GM23338 (cell line): ENCODE measurements around the gene APOL6. TPM values are rescaled to one million over a fixed set of nuclear protein-coding genes. Genes with fewer than 3 reads are reported as not detected.

ENCODE experiments used
- ATAC-seq: fragments of 200-7000 bp; cut with Tn5 transposase; 3 replicates; pipeline ENCODE4 v1.9.1; 2020
- DNase-seq: peaks from one replicate; pipeline ENCODE4 v3.0.0-alpha.2; 2015; ENCODE audit warnings: low spot score
- H2AFZ ChIP-seq: fragments of 200-600 bp; sonication (generic); 2 replicates; pipeline ENCODE4 v1.8.0; 2016; ENCODE audit warnings: antibody characterized with exemption, mild to moderate bottlenecking, moderate library complexity
- H3F3A ChIP-seq: fragments of 200-600 bp; sonication (generic); replicated peaks from 2 replicates; pipeline ENCODE4 v1.8.0; 2017; ENCODE audit warnings: antibody characterized with exemption, mixed run types, low read depth
- H3K27ac ChIP-seq: fragments of 200-600 bp; sonication (generic); 2 replicates; pipeline ENCODE4 v1.6.1; 2016; ENCODE audit warnings: low read depth
- H3K27me3 ChIP-seq: fragments of 200-600 bp; sonication (generic); 2 replicates; pipeline ENCODE4 v1.8.0; 2016; ENCODE audit warnings: mild to moderate bottlenecking, mixed run types, moderate library complexity; ENCODE audit not compliant: insufficient read depth
- H3K36me3 ChIP-seq: fragments of 200-600 bp; sonication (generic); 2 replicates; pipeline ENCODE4 v1.8.0; 2016; ENCODE audit warnings: mild to moderate bottlenecking; ENCODE audit not compliant: insufficient read depth
- H3K4me1 ChIP-seq: fragments of 200-600 bp; sonication (generic); 2 replicates; pipeline ENCODE4 v1.8.0; 2016; ENCODE audit warnings: mild to moderate bottlenecking, moderate library complexity; ENCODE audit not compliant: insufficient read depth
- H3K4me2 ChIP-seq: fragments of 200-600 bp; sonication (generic); 2 replicates; pipeline ENCODE4 v1.7.1; 2017; ENCODE audit warnings: mixed run types
- H3K4me3 ChIP-seq: fragments of 200-600 bp; sonication (generic); 2 replicates; pipeline ENCODE4 v1.6.1; 2016; ENCODE audit warnings: mixed run types
- H3K79me2 ChIP-seq: fragments of 200-600 bp; sonication (generic); replicated peaks from 2 replicates; pipeline ENCODE4 v1.8.0; 2017; ENCODE audit warnings: mild to moderate bottlenecking; ENCODE audit not compliant: insufficient read depth
- H3K9me2 ChIP-seq: fragments of 200-600 bp; sonication (generic); 2 replicates; pipeline ENCODE4 v1.8.0; 2017; ENCODE audit not compliant: insufficient read depth
- H4K20me1 ChIP-seq: fragments of 200-600 bp; sonication (generic); replicated peaks from 2 replicates; pipeline ENCODE4 v1.8.0; 2017; ENCODE audit warnings: mild to moderate bottlenecking; ENCODE audit not compliant: insufficient read depth
- H3K27ac Mint-ChIP-seq: 2 replicates; pipeline ENCODE4 v1.8.0; 2020; ENCODE audit warnings: inconsistent platforms, mild to moderate bottlenecking, moderate library complexity, mixed read lengths
- H3K27me3 Mint-ChIP-seq: 3 replicates; pipeline ENCODE4 v1.8.0; 2022; ENCODE audit warnings: low read depth, mild to moderate bottlenecking, moderate library complexity, mixed read lengths, inconsistent platforms; ENCODE audit not compliant: insufficient read depth, poor library complexity
- H3K36me3 Mint-ChIP-seq: 3 replicates; pipeline ENCODE4 v1.8.0; 2021; ENCODE audit warnings: low read depth, mild to moderate bottlenecking, inconsistent platforms, moderate library complexity, mixed read lengths
- H3K4me1 Mint-ChIP-seq: 3 replicates; pipeline ENCODE4 v1.8.0; 2020; ENCODE audit warnings: mild to moderate bottlenecking, inconsistent platforms, mixed read lengths
- H3K4me3 Mint-ChIP-seq: 3 replicates; pipeline ENCODE4 v1.8.0; 2021; ENCODE audit warnings: moderate library complexity, mild to moderate bottlenecking, inconsistent platforms, mixed read lengths
- H3K9me3 Mint-ChIP-seq: 3 replicates; pipeline ENCODE4 v1.8.0; 2020; ENCODE audit warnings: moderate library complexity, mild to moderate bottlenecking, inconsistent platforms, mixed read lengths
- CREB1 ChIP-seq: fragments of 250-450 bp; sonication (Bioruptor Pico); IDR thresholded peaks from 2 replicates; pipeline ENCODE4 v1.5.0; 2020; ENCODE audit warnings: low read depth, mild to moderate bottlenecking, moderate library complexity
- ETS1 ChIP-seq: IDR thresholded peaks from 2 replicates; pipeline ENCODE4 v1.6.1; 2016; ENCODE audit warnings: antibody characterized with exemption
- EZH2 ChIP-seq: fragments of 200-600 bp; sonication (generic); IDR thresholded peaks from one replicate; pipeline ENCODE4 v1.8.0; 2017; ENCODE audit warnings: antibody characterized with exemption, mild to moderate bottlenecking, low read depth; ENCODE audit not compliant: unreplicated experiment
- EZH2phosphoT487 ChIP-seq: fragments of 200-600 bp; sonication (generic); IDR thresholded peaks from one replicate; pipeline ENCODE4 v1.8.1; 2018; ENCODE audit warnings: antibody characterized with exemption; ENCODE audit not compliant: unreplicated experiment
- JUNB ChIP-seq: IDR thresholded peaks from one replicate; pipeline ENCODE4 v1.6.1; 2016; ENCODE audit warnings: antibody characterized with exemption; ENCODE audit not compliant: unreplicated experiment
- NANOG ChIP-seq: IDR thresholded peaks from 2 replicates; pipeline ENCODE4 v1.6.1; 2016; ENCODE audit warnings: antibody characterized with exemption, borderline replicate concordance
- STAT1 ChIP-seq: IDR thresholded peaks from one replicate; pipeline ENCODE4 v1.6.1; 2016; ENCODE audit warnings: antibody characterized with exemption; ENCODE audit not compliant: unreplicated experiment
- ZNF331 ChIP-seq: fragments of 250-450 bp; sonication (Bioruptor Pico); IDR thresholded peaks from 2 replicates; pipeline ENCODE4 v1.5.0; 2020; ENCODE audit warnings: low read depth, mild to moderate bottlenecking, moderate library complexity
- ZNF462 ChIP-seq: fragments of 250-450 bp; sonication (Bioruptor Pico); IDR thresholded peaks from 2 replicates; pipeline ENCODE4 v1.5.0; 2020; ENCODE audit warnings: mild to moderate bottlenecking, moderate library complexity
- polyA plus RNA-seq: library from polyadenylated mRNA; unstranded; fragments of >200 nt; fragmentation: Nextera tagmentation; extraction: Ambion mirVana; gene quantifications from 2 replicates; pipeline ENCODE4 v1.2.1, GENCODE V29; 2016
- total RNA-seq: library from RNA; depleted of rRNA; stranded (reverse); fragments of >200 nt; shearing (Covaris generic); gene quantifications from 2 replicates; pipeline ENCODE4 v1.2.3, GENCODE V29; 2014

The APOL6 gene
- total and polyA plus RNA-seq, 2 experiments from 2014 or later, result 0.10 to 0.14 TPM

GRCh38 chr22:35606916-35607315 is 41.3 kb upstream of the APOL6 start:
- Histone ChIP-seq H3F3A (no peaks in the 10 kb centered on the region), H3K4me3 (no peak overlapping the region), H3K27ac (no peak overlapping the region), H3K79me2 (no peaks in the 10 kb centered on the region), H2AFZ (no peak overlapping the region), H3K9me2 (no peaks in the 10 kb centered on the region), H3K27me3 (no peaks in the 10 kb centered on the region), H3K36me3 (no peaks in the 10 kb centered on the region), H4K20me1 (no peaks in the 10 kb centered on the region), H3K4me1 (no peaks in the 10 kb centered on the region), H3K4me2 (no peak overlapping the region)
- Mint-ChIP-seq H3K36me3 (no peaks in the 10 kb centered on the region), H3K4me1 (0 out of 3 replicates have a peak, but pooled peaks cover 2% of the 10 kb centered on the region), H3K4me3 (no peak overlapping the region), H3K27me3 (peaks cover 4% of the 10 kb centered on the region), H3K9me3 (no peaks in the 10 kb centered on the region), H3K27ac (no peak overlapping the region)
- ATAC-seq, result no peak
- no peak for DNase-seq
- TF ChIP-seq CREB1 (no peak), ETS1 (no peak), EZH2phosphoT487 (no peak), ZNF462 (CRISPR knock-in tag) (no peak), EZH2 (no peak), STAT1 (no peak), JUNB (no peak), NANOG (no peak), ZNF331 (CRISPR knock-in tag) (no peak)
